Lower leg skin (tissue), 3 donors: Measurements from ENCODE around the gene ERGIC1.

Experiments used
- POLR2A ChIP-seq, 2 donors: fragments of 450-650 bp; IDR thresholded peaks; one replicate each; pipeline ENCODE4 v1.6.1; 2016 to 2017; ENCODE audit warnings: antibody characterized with exemption in 2 of 2, mild to moderate bottlenecking in 1 of 2, moderate library complexity in 1 of 2
- TF ChIP-seq, protein P1 (sequence below), 3 donors: fragments of 450-650 bp; IDR thresholded peaks; one replicate each; pipeline ENCODE4 v1.5.1; 2016; ENCODE audit warnings: antibody characterized with exemption in 3 of 3, mild to moderate bottlenecking in 3 of 3, moderate library complexity in 2 of 3

DNA sequence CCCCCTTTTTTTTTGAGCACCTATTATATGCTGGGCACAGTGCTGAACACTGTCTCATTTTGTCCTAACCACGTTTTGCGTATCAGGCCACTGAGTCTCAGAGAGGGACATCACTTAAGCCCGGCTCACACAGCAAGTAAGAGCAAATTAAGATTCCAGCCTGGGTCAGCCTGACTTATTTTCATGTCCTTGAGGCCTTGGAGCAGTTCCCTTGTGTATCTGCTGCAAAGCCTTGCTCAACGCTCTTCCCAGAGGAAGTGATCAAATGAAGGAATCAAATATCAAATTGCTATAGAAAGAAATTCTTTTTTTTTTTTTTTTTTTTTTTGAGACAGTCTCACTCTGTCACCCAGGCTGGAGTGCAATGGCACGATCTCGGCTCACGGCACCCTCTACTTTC lies 30.7 kb downstream of the ERGIC1 start:
- TF ChIP-seq, protein P1, sequence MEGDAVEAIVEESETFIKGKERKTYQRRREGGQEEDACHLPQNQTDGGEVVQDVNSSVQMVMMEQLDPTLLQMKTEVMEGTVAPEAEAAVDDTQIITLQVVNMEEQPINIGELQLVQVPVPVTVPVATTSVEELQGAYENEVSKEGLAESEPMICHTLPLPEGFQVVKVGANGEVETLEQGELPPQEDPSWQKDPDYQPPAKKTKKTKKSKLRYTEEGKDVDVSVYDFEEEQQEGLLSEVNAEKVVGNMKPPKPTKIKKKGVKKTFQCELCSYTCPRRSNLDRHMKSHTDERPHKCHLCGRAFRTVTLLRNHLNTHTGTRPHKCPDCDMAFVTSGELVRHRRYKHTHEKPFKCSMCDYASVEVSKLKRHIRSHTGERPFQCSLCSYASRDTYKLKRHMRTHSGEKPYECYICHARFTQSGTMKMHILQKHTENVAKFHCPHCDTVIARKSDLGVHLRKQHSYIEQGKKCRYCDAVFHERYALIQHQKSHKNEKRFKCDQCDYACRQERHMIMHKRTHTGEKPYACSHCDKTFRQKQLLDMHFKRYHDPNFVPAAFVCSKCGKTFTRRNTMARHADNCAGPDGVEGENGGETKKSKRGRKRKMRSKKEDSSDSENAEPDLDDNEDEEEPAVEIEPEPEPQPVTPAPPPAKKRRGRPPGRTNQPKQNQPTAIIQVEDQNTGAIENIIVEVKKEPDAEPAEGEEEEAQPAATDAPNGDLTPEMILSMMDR (IDR thresholded peaks at IDR 0.05): no peak
- no peak for TF ChIP-seq POLR2A (IDR thresholded peaks at IDR 0.05)
